KOPT-K1 (cell line): ENCODE data around the gene SYNGR4.
"Not testable (repeated sequence)": the region's sequence is repeated elsewhere in the genome, so short reads cannot be mapped to it uniquely, and the experiment has no call there.

Experiments
- H3K27ac ChIP-seq: fragments of 200-600 bp; sonication (generic); 2 replicates; pipeline ENCODE4 v1.5.1; 2016; ENCODE audit warnings: antibody characterized with exemption, mild to moderate bottlenecking, low read depth, low read length; ENCODE audit not compliant: poor library complexity, severe bottlenecking
- H3K36me3 ChIP-seq: fragments of 200-600 bp; sonication (generic); 2 replicates; pipeline ENCODE4 v1.5.1; 2017; ENCODE audit warnings: antibody characterized with exemption, mild to moderate bottlenecking, low read length, moderate library complexity; ENCODE audit not compliant: insufficient read depth
- H3K9me3 ChIP-seq: fragments of 200-600 bp; sonication (generic); 2 replicates; pipeline ENCODE4 v1.5.1; 2017; ENCODE audit warnings: antibody characterized with exemption, low read length, mild to moderate bottlenecking; ENCODE audit not compliant: insufficient read depth, poor library complexity, severe bottlenecking

SYNGR4 gene

GRCh38 chr19:48354332-48354992 lies 9.7 kb upstream of the SYNGR4 start:
- Histone ChIP-seq H3K9me3 (no peaks in the 10 kb centered on the region), H3K36me3 (no peaks in the 10 kb centered on the region), H3K27ac (no peak overlapping the region)

DNA sequence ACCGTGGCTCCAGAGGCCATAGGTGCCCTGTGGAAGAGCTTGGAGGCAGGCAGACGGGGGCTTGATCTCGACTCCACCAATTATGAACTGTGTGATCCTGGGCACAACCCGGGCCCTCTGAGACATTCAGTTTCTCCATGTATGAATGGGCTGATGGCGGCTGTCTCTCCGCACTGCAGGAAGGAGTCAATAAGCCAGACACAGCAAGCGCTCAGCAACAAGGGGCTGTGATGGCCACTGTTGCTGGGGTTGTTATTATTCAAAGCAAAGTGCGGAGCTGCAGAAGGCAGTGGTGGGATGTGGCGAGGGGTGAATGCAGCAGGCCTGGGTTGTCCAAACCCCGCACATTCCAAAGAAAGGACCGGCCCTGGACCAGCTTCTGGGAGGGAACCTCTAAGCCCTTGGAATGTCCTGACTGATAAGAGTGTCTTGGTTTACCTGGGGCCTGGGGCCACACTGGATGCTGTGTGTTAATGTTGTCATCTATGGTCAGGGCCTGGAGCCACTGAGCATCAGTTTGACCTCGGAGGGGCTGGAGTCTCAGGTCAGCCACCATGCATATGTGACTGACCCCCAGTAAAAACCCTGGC lies 8.7 kb upstream of the SYNGR4 start:
- no peaks in the 10 kb centered on the region for H3K9me3 ChIP-seq
- no peak overlapping the region for H3K27ac ChIP-seq
- no peaks in the 10 kb centered on the region for H3K36me3 ChIP-seq

- no peaks in the 10 kb centered on the region for H3K9me3 ChIP-seq
- no peaks in the 10 kb centered on the region for H3K36me3 ChIP-seq
- no peak overlapping the region for H3K27ac ChIP-seq
These were observed 5.0 kb upstream of the SYNGR4 start for GRCh38 chr19:48359123-48359522.

- no peaks in the 10 kb centered on the region for H3K9me3 ChIP-seq
- no peak overlapping the region for H3K27ac ChIP-seq
These were observed 2.3 kb upstream of the SYNGR4 start for GRCh38 chr19:48361912-48362311.

DNA sequence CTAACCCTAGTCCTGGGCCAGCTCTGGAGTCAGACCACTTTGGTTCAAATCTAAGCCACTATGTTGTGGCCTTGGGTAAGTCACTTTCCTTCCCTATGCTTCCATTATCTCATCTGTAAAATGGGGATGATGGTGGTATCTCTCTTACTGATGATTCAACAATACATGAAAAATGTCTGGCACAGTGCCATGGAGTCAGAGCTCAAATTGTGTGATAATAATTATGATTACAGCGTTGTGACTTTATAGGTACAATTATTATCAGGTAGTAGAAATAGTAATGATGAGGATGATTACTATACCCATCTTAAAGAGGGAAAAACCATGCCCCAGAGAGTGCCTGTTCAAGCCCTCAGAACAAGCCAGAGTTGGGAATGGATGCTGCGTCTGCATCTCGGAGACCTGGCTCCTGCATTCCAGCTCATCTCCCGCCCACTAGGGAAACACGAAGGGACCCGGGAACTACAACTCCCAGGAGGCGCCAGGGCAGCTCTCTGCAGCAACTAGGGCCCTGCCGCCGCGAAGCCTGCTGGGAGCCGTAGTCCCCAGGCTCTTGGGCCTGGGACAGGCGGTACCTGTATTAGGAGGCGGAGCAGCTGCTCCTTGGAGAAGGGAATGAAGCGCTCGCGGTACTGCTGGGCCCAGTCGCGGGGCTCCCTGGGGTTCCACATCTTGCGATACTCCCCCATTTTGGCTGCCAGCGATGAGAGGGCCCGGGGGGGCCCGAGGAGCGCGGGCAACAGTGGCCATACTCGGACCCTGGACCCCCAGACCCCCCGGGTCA lies 1.3 kb upstream of the SYNGR4 start:
- H3K9me3 ChIP-seq, result no peaks in the 10 kb centered on the region
- peak overlapping the region; percentile 90 for H3K27ac ChIP-seq
- H3K36me3 ChIP-seq, result no peaks in the 10 kb centered on the region

More at GRCh38 chr19:48361912-48362311, 2.3 kb upstream of the SYNGR4 start:
- no peaks in the 10 kb centered on the region for H3K36me3 ChIP-seq

GRCh38 chr19:48363500-48363809 lies 712 bp upstream of the SYNGR4 start:
- H3K36me3 ChIP-seq, result no peaks in the 10 kb centered on the region
- no peaks in the 10 kb centered on the region for H3K9me3 ChIP-seq
- peak overlapping the region; percentile 90 for H3K27ac ChIP-seq

GRCh38 chr19:48364598-48365348 lies 606 bp downstream of the SYNGR4 start:
- Histone ChIP-seq H3K27ac (peak overlapping the region; percentile 90), H3K9me3 (no peaks in the 10 kb centered on the region), H3K36me3 (no peaks in the 10 kb centered on the region)

DNA sequence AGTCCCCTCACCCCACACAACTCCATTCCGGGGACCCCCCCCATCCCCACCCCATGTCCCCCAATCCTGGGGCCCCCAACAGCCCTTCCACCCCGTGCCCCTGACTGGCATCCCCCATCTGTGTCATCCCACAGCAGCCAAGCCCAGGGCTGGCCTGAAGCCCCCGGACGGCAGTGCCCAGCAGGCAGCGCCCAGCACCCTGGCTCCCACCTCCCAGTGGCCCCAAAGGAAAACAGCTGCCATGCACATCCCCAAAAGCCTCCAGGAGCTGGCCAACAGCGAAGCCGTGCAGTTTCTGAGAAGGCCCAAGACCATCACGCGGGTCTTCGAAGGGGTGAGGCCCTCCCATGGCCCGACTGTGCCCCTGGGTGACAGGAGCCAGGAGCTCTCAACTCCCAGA lies 1.4 kb downstream of the SYNGR4 start:
- Histone ChIP-seq H3K9me3 (no peaks in the 10 kb centered on the region), H3K27ac (no peak overlapping the region), H3K36me3 (no peaks in the 10 kb centered on the region)

- Histone ChIP-seq H3K9me3 (no peaks in the 10 kb centered on the region), H3K36me3 (no peaks in the 10 kb centered on the region), H3K27ac (no peak overlapping the region)
These were observed 3.7 kb downstream of the SYNGR4 start for GRCh38 chr19:48367855-48368254.

- Histone ChIP-seq H3K27ac (no peak overlapping the region), H3K36me3 (no peaks in the 10 kb centered on the region), H3K9me3 (no peaks in the 10 kb centered on the region)
These were observed 4.8 kb downstream of the SYNGR4 start for GRCh38 chr19:48368936-48369335.

DNA sequence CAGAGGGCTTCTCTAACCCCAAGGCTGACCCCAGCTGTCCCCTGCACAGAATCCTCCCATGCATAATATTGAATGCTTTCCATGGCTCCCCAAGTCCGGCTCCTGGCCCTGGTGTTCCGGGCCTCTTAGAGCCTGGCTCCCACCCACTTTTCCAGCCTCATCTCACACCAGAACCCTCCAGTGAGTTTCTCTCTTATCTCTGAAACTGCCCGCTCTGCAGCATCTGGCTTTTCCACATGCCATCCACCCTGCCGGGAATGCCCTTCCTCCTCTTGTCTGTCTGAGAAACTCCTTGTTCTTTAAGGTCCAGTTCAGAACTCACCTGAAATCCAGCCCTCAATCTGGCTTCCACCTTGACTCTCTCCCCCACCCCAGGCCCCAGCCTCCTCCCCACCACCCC lies 6.8 kb downstream of the SYNGR4 start:
- no peaks in the 10 kb centered on the region for H3K36me3 ChIP-seq

GRCh38 chr19:48371367-48371766 lies 7.2 kb downstream of the SYNGR4 start:
- Histone ChIP-seq H3K27ac (no peak overlapping the region), H3K36me3 (no peaks in the 10 kb centered on the region), H3K9me3 (no peaks in the 10 kb centered on the region)

More for the DNA sequence above, 6.8 kb downstream of the SYNGR4 start:
- Histone ChIP-seq H3K27ac (no peak overlapping the region), H3K9me3 (no peaks in the 10 kb centered on the region)

DNA sequence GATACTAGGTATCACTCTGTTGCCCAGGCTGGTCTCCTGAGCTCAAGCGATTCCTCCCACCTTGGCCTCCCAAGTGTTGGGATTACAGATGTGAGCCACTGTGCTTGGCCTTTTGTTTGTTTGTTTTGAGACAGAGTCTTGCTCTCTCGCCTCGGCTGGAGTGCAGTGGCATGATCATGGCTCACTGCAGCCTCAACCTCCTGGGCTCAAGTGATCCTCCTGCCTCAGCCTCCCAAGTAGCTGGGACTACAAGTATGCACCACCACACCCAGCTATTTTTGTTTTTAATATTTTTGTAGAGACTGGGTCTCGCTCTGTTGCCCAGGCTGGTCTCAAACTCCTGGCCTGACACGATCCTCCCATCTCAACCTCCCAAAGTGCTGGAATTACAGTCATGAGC lies 7.6 kb downstream of the SYNGR4 start:
- not testable (repeated sequence) for H3K9me3 ChIP-seq, H3K36me3 ChIP-seq, H3K27ac ChIP-seq

DNA sequence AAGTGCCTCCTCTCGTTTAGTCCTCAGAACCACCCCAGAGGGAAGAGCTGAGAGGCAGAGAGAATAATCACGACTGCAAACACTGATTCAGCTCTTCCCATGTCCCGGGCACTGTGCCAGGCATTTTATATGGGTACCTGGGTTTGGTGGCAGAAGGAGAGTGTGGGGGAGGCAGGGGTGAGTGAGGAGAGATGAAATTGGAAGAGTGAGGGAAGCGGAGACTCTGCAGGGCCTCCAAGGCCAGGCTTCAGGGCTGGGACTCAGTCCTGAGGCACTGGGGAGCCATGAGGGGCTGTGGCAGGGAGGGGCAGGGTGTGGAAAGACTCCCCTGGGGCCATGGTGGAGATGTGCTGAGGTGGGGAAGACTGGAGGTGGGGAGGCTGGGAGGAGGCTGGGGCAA lies 8.7 kb downstream of the SYNGR4 start:
- Histone ChIP-seq H3K27ac (no peak overlapping the region), H3K36me3 (no peaks in the 10 kb centered on the region), H3K9me3 (no peaks in the 10 kb centered on the region)

DNA sequence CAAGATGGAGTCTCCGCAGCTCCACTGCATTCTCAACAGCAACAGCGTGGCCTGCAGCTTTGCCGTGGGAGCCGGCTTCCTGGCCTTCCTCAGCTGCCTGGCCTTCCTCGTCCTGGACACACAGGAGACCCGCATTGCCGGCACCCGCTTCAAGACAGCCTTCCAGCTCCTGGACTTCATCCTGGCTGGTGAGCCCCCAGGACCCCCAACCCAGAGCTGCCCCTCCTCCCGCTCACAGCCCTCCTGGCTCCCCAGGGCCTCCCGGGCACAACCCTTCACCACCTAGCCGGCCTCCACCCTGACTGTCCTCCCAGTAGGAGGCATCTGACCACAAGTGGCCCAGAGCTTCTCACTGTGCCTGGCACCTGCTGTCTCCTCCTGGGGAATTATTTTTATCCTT lies 9.4 kb downstream of the SYNGR4 start:
- Histone ChIP-seq H3K9me3 (no peaks in the 10 kb centered on the region), H3K36me3 (no peaks in the 10 kb centered on the region), H3K27ac (no peak overlapping the region)
